GM18508 (cell line): ENCODE data around the gene SLC38A3.

Experiments used
- ATAC-seq: cut with Tn5 transposase; IDR thresholded peaks from one replicate; pipeline ENCODE4 v1.9.1; 2021; ENCODE audit warnings: moderate number of reproducible peaks; ENCODE audit not compliant: insufficient read depth, unreplicated experiment

Gene SLC38A3

DNA sequence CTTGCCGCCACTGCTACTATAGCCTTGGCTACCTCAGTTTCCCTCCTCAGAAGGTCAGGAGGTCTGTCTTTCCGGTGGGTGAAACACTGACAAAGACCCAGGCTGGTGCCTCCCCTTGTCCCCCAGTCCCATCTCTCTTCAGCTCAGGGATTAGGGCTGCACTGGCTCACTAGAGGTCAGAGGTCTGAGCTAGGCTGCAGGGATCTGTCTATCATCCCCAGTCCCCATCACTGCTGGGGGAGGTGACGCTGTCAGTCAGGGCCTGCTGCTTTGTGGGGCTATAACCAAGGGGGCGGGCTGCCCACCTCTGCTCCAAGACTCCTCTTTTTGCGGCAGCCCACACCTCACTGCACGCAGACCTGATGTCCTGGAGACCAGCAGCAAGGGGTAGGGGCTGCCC is 36.3 kb upstream of the SLC38A3 start:
- ATAC-seq, result no peak

DNA sequence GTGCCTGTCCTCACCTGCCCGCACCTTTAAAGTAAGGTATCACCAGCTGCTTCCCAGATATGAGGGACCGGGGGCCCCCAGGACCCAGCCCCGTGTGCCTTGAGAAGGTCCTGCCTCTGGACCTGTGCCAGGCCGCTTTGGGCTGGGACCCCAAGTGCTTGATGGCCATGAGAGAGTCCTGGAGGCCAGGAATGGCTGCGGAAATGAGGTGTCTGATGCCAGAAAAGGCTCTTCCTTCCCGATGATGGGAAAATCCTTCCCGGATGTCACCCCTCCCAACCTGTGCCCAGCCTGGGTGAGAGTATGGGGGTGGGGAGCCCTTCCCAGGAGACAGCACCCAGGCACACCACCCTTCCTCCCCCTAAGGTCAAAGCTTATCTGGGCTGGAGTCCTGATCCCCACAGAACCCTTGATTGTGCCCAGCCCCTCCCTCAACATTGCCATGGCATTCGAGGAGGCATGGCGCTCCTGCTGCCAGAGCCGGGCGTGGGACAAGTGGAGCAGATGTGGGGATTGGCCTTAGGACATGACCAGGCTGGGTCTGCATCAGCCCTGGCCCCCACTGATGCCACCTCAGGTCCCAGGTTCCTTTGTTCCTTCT is 35.7 kb upstream of the SLC38A3 start:
- ATAC-seq, result no peak

DNA sequence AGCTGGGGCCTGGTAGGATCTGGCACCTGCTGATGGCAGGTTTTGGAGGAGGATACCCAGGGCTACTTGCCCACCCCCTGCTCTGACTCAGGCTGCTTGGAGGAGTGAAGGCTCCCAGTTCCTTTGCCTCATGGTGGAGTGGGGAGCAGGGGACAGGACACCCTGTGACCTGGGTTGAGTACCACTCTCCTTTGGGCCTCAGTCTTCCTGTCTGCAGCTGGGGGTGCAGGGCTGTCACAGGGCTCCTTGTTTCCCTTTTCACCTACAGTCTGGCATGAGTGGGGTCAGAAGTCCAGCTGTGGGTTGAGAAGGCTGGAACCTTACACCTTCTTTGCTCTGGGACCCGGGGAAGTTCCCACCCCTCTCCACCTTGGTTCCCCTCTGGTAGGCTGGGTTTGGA is 35.2 kb upstream of the SLC38A3 start:
- ATAC-seq, result no peak

DNA sequence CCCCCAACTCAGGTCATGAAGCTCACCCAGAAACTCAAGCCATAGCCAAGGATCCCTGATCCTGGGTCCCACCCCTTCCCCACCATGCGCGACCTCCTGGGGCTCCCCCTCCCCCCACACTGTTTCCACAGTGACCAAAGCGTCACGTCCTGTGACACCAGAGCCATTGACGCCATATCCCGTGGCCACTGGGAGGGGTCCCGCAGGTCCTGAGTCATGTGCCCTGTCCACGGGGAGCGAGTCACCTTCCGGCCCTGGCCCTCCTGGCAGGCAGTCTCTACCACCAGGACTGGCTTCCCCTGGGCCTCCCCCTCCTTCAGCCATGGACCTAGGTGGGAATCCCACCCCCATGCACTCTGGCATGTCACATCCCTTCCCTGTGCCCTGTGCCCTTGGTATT is 34.4 kb upstream of the SLC38A3 start:
- no peak for ATAC-seq

DNA sequence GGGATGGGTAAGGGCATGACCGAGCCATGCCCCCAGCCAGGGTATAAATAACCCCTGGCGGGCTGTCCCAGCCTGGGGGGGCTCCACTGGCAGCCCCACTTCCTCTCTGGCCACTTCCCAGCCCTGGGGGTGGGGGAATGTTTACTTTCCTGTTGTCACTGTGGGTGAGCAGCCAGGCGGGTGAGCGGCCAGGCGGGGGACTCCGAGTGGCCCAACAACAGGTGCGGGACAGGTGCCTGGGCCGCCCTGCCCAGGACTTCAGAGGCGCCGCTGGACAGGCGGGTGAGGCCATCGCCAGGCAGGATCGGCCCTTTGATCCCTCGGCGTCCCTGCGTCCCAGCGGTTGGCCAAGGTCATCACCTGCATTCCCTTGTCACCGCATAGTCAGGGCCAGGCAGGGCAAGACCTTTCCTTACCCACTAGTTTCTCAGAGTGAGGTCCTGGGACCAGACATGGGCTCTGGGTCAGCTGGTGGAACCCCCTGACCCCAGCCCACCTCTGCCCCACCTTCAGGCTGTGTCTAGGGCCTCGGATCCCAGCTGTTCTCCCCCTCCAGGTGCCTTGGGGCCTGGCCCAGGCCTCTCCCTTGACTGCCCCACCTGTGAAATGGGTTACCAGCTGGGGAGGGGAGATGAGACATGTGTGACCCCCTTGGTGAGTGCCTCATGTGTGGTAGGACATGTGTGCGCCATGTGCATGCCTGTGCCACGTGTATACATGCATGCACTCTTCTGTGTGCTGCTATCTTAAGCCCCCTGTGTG is 33.4 kb upstream of the SLC38A3 start:
- ATAC-seq, result no peak

DNA sequence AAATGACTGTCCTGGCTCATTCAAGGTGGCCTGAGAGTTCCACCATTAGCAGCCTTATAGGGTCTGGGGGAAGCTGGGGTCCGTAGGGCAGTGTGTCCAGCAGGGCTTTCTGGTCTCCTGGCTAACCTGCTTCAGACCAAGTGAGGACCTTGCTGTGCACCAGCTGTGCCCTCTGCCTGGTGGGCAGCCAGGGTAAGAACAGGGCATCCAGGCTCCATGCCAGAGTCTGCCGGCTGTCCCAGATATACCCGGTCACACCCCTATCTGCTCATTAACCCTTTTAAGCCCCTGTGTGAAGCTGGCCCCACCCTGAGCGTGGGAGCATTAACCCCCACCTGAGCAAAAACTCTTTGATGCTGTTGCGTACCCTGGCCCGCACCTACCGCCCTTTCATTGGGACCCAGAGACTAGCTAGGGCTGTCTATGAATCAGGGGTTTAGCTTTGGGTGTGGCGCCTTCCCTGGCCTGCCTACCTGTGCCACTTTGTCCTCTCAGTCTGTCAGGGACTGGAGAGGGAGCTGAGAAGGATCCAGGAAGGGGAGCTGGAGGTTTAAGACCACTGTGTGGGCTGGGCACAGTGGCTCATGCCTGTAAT is 32.3 kb upstream of the SLC38A3 start:
- ATAC-seq, result no peak

DNA sequence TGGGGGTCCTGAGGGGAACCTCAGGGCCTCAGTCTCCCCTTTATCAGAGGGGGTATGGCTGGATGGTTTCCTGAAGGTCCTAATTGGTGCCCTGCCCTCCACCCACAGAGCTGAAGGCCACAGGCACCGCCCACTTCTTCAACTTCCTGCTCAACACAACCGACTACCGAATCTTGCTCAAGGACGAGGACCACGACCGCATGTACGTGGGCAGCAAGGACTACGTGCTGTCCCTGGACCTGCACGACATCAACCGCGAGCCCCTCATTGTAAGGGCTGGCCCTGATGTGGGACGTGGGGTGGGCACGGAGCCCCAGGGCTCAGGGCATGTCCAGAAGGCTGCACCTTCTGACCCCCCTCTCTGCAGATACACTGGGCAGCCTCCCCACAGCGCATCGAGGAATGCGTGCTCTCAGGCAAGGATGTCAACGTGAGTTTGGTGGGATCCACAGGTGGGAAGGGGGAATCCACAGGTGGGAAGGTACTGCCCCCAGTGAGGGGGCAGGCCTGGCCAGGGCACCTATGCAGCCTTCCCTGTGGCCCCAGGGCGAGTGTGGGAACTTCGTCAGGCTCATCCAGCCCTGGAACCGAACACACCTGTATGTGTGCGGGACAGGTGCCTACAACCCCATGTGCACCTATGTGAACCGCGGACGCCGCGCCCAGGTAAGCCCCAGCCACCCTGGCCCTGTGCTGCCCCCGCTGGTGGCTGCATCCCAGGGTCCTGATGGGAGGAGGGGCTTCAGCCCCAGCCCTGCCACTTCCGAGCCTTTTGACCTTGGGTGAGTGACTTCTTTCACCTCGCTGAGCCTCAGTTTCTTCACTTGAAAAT is 31.2 kb upstream of the SLC38A3 start:
- no peak for ATAC-seq

DNA sequence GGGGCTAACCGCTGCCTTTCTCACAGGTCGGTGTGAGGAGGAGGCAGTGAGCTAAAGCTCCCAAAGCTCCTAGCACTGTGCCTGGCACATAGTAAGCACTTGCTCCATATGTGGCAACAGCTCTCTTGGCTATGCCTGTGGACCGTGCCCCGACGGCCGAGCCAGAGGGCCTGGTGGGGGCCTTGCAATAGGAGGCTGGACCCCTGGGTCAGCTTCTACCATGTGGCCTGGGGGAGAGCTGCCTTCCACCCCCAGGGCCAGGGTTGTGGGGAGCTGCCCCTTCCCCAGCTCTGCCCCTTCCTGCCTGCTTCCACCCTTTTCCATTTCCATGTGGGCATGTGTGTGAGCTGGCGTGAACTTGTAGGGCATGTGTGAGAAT is 30.6 kb upstream of the SLC38A3 start:
- no peak for ATAC-seq

DNA sequence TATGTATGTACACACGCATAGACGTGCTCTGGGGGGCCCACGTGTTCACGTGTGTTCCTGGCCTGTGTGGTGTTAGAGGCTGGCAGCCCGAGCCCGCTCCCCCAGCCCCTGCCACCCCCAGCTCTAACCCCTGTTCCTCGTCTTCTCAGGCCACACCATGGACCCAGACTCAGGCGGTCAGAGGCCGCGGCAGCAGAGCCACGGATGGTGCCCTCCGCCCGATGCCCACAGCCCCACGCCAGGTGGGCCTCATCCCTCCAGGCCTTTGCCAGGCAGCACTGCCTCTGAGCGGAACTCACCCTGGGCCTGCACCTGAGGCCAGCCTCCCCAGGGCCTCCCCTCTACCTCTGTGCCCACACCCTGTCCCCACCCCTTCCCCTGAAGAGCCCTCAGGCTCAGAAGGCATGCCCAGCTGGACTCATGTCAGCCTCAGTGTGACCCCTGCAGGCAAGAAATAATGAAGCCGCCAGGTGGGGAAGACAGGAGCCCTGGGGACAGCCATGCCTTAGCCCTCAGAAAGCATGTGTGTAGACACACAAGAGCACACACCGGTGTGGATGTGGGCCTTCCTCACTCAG is 30.0 kb upstream of the SLC38A3 start:
- no peak for ATAC-seq

DNA sequence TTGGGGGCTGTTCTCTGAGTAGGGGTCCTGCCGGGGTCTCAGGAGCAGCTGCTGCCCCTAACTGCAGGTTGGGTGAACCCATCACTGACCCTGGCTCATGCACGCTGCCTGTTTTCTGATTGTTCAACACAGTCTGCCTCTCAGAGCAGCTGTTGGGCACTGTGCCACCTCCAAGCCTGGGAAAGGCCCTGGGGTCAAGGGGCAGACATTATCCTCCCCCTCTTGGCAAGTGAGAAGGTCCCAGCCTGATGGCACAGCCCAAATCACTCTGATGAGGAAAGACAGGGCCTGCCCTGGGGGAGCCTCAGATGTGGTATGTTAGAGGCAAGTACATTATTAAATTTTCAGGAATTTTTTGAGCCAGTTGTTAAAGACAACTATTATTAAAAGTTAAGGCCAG is 27.7 kb upstream of the SLC38A3 start:
- ATAC-seq, result no peak

DNA sequence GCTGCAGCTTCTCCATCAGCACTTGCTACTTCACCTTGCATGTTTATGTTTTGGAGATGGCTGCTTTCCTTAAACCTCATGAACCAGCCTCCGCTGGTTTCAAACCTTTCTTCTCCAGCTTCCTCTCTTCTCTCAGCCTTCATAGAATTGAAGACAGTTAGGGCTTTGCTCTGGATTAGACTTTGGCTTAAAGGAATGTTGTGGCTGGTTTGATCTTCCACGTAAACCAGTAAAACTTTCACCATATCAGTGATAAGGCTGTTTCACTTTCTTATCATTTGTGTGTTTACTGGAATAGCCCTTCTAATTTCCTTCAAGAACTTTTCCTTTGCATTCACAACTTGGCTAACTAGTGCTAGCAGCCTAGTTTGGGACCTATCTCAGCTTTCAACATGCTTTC is 25.4 kb upstream of the SLC38A3 start:
- ATAC-seq, result no peak

DNA sequence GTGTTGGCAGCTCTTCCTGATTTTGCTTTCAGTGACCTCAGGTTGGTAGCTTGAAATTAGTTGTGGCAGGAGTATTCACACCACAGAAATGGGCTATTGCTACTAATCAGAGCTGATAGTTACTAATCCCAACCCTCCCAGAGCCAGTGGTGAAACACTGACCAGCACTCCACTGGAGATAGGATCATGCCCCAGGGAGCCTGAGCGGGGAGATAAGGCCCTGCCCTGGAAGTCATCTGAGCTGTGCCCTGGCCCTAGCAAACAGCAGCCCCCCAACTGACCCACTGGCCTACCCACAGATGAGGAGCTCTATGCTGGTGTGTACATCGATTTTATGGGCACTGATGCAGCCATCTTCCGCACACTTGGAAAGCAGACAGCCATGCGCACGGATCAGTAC is 23.1 kb upstream of the SLC38A3 start:
- ATAC-seq, result no peak

DNA sequence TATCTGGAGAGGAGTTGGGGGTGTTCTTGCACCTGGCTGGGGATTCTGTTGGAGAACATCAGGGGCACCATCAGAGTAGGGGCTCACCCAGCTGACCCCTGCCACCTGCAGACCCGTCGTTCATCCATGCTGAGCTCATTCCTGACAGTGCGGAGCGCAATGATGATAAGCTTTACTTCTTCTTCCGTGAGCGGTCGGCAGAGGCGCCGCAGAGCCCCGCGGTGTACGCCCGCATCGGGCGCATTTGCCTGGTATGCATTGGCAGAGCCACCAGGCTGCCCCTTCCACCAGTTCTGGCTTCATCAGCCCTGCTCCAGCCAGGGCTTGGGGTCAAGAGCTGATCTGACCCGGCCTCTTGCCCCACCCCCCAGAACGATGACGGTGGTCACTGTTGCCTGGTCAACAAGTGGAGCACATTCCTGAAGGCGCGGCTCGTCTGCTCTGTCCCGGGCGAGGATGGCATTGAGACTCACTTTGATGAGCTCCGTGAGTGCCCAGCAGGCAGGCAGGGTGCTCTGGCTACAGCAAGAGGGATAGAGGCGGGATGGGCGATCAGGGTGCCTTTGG is 22.5 kb upstream of the SLC38A3 start:
- no peak for ATAC-seq

DNA sequence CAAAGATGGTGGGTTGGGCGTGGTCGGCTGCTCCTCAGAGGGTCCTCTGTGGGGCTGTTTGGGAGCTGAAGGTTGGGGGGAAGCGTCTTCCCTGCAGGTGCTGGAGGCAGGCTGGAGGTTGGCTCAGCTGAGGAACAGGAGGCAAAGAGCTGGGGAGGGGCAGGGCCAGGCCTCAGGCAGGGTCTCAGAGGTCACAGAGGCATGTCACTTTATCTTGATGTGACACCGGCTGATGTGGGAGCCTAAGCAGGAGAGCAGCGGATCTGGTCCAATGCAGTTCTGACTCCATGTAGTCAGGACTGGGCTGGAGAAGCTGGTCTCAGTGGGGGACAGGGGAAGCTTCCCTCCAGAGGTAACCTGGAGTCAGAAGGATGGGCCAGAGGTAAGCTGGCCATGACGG is 21.3 kb upstream of the SLC38A3 start:
- no peak for ATAC-seq

DNA sequence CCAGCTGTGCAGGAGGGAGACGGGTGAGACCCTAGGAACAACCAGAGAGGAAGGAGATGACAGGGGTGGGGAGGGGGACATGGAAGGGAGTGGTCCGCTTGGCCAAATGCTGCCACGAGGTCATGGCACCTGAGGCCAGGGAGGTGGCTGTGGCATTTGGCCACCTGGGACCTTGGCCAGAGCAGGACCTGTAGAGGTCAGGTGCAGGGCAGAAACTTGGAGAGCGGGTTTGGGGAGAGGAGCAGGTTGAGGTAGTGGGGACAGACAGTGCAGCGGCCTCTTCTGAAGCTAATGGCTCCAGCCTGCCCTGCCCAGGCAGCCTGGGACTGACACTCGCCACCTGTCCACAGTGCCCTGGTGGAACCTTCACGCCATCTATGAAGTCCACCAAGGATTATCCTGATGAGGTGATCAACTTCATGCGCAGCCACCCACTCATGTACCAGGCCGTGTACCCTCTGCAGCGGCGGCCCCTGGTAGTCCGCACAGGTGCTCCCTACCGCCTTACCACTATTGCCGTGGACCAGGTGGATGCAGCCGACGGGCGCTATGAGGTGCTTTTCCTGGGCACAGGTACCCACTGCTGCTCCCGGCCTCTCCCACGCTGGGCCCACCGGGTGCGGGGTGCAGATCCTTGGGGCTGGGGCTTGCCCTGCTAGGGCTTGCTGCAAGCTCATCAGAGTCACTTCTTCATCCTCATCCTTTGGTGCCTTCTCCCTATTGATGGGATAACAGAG is 20.7 kb upstream of the SLC38A3 start:
- ATAC-seq, result no peak

DNA sequence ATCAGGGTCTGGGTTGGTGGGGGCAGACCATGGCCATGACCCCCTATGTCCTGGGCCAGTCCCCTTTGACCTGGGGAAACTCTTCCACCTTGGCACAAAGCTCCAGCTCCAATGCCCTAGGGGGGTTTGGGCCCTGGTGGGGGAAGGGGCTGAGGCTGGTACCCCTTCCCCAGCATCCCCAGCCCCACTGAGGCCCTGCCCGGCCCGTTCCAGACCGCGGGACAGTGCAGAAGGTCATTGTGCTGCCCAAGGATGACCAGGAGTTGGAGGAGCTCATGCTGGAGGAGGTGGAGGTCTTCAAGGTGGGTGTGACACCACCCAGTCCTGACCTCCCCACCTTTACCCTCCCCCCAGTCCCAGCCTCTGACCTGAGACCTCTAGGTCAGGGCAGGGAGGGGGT is 19.8 kb upstream of the SLC38A3 start:
- ATAC-seq, result no peak

DNA sequence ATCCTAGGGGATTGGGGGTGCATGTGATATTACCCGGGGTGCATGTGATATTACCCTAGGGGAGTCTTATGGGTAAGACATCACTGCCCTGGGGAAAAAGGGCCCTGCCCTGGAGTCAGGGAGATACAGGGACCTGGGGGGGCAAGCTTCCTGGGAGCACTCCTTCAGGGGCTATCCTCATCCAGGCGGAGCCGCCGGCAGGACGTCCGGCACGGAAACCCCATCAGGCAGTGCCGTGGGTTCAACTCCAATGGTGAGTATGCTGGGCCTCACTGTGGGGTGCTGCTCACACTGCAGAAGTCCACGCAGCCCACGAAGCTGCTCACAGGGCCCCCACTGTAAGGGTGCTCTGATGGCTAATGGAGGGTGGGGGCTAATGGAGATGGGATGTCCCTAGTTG is 19.0 kb upstream of the SLC38A3 start:
- no peak for ATAC-seq

DNA sequence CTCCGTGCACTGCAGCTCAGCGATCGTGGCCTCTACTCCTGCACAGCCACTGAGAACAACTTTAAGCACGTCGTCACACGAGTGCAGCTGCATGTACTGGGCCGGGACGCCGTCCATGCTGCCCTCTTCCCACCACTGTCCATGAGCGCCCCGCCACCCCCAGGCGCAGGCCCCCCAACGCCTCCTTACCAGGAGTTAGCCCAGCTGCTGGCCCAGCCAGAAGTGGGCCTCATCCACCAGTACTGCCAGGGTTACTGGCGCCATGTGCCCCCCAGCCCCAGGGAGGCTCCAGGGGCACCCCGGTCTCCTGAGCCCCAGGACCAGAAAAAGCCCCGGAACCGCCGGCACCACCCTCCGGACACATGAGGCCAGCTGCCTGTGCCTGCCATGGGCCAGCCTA is 17.3 kb upstream of the SLC38A3 start:
- no peak for ATAC-seq

DNA sequence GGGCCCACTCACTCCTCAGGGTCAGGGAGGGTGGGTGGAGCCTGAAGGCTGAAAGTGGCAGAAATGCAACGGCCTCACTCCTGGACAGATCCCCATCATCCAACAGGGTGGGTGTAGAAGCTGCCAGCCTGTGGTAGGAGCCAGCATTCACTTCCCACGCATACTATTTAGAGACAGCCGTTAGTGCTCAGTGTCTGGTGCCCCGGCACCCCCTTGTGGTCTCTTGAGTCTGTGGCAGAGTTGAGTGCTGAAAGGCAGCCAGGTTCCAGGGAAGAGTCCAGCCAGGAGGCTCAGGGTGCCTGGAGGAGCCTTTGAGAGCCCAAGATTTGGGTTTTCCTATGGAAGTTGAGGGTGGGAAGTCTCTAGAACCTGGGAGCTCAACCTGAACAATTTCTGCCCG is 15.8 kb upstream of the SLC38A3 start:
- ATAC-seq, result no peak

DNA sequence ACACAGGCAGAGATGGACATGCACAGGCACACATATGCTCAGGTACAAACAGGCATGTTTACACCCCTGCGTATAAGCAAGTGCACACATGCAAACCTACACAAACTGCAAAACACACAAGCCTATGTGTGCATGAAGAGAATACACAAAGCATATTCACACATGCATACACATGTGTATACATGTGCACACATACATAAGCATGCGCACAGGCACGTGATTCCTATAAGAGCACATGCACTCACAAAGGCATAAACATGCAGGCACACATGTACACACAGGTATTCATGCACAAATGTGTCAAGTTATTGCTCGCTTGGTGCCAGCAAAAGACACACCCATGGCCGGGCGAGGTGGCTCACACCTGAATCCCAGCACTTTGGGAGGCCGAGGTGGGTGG is 15.1 kb upstream of the SLC38A3 start:
- ATAC-seq, result no peak
